IPS-11a (cell line): Measurements from ENCODE around the gene PTH2.
"Not testable (repeated sequence)": the region's sequence is repeated elsewhere in the genome, so short reads cannot be mapped to it uniquely, and the experiment has no call there.

Source experiments
- H3K4me3 ChIP-seq: one replicate; pipeline ENCODE4 v1.5.1; 2013; ENCODE audit warnings: low read depth, low read length, control low read depth

The PTH2 gene

GRCh38 chr19:49390131-49390928 lies 32.9 kb downstream of the PTH2 start:
- H3K4me3 ChIP-seq = no peak overlapping the region

- H3K4me3 ChIP-seq = no peak overlapping the region
Observed at GRCh38 chr19:49389406-49389805, 33.8 kb downstream of the PTH2 start.

- no peak within 1 kb of the TSS for H3K4me3 ChIP-seq
Observed at GRCh38 chr19:49387936-49388372, 35.3 kb downstream of the PTH2 start, which contains the start of gene KASH5. Gene KASH5, plus strand, starts transcription at chr19:49388249. Its CDS starts 2,635 bp downstream, at chr19:49390884.

DNA sequence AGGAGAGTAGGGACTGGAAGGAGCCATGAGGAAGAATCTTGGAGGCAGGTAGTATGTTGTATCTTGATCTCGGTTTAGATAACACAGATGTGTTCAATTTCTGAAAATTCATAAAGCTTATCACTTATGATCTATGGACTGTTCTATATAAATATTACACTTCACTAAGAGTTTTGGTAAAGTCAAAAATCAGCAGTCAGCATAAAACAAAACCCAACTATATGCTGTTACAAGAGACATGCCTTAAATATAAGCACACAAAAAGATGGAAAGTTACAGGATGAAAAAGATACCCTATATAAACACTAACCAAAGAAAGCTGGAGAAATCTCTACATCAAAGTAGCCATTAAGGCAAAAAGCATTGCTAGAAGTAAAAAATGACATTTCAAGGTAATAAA lies 39.6 kb downstream of the PTH2 start:
- no peak overlapping the region for H3K4me3 ChIP-seq

GRCh38 chr19:49382639-49383038 lies 40.6 kb downstream of the PTH2 start:
- no peak overlapping the region for H3K4me3 ChIP-seq

GRCh38 chr19:49380391-49380790 lies 42.9 kb downstream of the PTH2 start:
- H3K4me3 ChIP-seq = no peak overlapping the region

GRCh38 chr19:49378512-49378911 lies 44.7 kb downstream of the PTH2 start:
- H3K4me3 ChIP-seq = no peak overlapping the region

DNA sequence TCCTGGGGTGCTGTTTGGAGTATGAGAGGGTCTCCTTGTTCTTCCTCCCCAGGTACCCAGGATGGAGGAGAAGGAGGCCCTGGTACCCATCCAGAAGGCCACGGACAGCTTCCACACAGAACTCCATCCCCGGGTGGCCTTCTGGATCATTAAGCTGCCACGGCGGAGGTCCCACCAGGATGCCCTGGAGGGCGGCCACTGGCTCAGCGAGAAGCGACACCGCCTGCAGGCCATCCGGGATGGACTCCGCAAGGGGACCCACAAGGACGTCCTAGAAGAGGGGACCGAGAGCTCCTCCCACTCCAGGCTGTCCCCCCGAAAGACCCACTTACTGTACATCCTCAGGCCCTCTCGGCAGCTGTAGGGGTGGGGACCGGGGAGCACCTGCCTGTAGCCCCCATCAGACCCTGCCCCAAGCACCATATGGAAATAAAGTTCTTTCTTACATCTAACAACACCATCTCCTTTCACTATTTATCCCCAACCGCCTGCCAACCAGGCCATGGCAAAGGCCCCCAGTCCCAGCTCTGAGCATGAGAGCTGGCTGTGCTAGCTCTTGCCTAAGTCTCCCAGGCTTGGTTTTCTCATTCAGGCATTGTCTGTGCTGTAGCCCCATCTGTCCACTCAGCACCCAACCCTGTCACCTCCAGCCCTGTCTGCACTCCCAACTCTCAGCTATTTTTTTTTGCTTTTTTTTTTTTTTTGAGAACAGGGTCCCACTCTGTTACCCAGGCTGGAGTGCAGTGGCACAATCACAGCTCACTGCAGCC lies 48.4 kb downstream of the PTH2 start:
- H3K4me3 ChIP-seq = no peak overlapping the region

GRCh38 chr19:49373174-49373573 lies 50.1 kb downstream of the PTH2 start:
- not testable (repeated sequence) for H3K4me3 ChIP-seq
